SW480 (cell line): ENCODE results near the gene ETFBKMT.

Experiments used
- DNase-seq: peaks from one replicate; pipeline ENCODE4 v3.0.0-alpha.2; 2016; ENCODE audit warnings: low spot score

Gene ETFBKMT, protein sequence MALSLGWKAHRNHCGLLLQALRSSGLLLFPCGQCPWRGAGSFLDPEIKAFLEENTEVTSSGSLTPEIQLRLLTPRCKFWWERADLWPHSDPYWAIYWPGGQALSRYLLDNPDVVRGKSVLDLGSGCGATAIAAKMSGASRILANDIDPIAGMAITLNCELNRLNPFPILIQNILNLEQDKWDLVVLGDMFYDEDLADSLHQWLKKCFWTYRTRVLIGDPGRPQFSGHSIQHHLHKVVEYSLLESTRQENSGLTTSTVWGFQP

DNA sequence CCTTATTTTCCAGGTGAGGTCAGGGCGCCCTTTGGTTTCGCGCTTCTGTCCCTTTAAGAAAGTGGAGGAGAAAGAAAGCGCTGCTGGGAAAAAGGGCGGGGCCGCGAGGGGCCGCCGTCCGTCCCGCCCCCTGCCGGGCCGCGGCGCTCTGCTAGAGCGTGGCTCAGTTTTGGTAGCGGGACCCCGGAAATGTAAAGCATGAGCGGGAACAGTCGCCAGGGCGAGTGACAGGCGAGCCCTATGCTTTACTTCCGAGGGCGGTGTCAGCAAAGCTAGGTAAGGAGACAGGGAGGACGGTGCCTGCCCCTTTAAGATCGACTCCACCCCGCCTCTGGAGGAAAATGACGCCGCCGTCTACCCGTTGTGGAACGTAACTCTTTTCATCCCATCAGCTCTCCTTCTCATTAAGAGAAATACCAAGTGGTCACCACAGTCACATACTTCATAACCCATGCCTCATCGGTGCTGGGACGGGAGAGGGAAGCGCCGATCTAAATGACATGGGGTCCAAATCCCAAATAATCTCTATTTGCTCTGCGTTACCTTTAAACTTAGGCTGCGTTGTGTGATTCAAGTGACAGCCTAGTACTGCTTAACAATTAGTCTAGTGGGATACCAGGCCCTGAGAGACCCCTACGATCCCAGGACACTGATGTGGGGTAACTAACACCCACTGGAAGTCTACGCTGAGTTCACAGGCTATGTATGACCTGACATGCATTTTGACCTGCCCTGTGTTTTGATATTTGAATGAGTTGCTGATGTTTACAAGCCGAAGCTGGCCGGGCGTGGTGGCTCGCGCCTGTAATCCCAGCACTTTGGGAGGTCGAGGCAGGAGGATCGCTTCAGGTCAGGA lies at the start of gene ETFBKMT:
Gene ETFBKMT (plus strand): TSS at position 602 of the 856 bp plus-strand sequence. CDS start 2,266 bp downstream, outside the sequence.
- peak; percentile 99 for DNase-seq

DNA sequence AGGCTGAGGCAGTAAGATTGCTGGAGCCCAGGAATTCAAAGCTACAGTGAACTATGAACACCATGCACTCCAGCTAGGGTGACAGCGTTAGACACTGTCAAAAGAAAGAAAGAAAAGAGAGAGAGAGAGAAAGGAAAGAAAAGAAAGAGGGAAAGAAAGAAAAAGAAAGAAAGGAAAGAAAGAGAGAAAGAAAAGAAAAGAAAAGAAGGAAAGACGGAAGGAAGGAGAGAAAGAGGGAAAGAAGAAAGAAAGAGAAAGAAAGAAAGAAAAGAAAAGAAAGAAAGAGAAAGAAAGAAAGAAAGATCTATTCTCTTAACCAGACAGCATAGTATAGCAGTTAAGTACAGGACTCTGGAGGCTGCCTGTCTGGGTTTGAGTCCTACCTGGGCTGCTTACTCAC lies 46.7 kb upstream of the ETFBKMT start:
- DNase-seq = no peak

DNA sequence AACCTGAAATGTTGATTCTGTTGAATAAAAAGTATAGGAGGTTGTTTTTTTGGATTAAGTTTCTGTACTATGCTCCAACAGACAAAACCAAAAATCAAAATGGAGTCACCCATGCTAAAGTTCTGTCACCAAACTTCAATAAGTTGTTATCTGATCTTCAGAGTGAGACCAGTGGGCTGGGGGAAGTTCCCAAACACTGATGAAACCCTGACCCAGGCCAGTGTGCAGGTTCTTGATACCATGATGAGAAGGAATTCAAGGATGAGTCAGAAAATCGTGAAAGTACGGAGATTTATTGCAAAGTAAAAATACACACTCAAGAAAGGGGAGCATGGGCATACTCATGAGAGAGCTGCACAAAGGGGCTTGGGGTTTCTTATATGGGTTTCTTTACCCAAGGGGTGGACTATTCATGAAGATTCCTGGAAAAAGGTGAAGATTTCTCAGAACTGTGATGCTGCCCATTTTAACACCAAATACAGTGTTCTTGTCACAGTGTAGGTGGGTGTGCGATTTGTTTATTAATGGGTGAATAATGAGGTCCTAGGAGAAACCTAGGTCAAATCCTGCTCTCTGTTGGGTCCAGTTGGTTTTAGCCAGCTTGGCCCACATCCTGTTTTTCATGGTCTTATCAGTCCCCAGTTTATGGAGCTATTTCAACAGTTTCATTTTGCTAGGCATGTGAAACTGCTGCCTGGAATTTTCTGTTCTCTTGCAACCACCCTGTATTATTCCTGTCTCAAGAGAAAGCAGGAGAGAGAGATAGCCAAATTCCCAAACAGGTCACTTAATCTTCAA lies 41.1 kb upstream of the ETFBKMT start:
- DNase-seq = no peak

DNA sequence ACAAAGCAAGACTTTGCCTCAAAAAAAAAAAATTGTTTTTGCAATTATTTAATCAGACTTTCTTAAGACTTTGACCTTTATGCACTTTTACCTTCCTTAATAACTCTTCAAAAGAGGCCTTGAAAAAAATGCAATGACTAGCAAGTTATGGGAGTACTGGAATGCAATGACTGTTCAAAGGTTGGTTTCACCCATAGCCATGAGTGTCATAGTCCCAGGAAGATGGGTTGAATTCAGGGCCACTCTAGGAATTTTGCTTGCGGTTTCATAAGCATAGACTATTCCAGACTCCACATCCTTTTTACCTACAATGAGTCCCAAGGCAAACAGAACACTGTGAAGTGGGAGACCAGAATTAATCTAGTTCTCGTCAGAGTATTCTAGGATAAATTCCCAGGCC lies 39.2 kb upstream of the ETFBKMT start:
- DNase-seq = peak; percentile 37

DNA sequence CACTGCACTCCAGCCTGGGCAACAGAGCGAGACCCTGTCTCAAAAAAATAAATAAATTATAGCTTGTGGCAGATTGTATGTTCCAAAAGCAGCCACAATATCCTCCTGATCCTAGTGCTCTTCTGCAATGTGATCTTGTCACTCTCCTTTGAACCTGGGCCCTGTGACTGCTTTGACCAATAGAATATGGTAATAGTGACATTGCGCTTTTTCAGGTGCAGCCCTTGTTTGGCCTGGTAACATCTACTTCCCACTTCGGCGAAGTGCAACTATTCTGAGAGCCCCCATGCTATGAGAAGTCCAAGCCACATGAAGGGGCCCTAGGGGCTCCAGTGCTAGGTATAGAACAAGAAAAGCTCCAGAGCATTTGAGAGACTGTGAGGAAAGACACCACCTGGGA lies 37.5 kb upstream of the ETFBKMT start:
- DNase-seq = no peak

DNA sequence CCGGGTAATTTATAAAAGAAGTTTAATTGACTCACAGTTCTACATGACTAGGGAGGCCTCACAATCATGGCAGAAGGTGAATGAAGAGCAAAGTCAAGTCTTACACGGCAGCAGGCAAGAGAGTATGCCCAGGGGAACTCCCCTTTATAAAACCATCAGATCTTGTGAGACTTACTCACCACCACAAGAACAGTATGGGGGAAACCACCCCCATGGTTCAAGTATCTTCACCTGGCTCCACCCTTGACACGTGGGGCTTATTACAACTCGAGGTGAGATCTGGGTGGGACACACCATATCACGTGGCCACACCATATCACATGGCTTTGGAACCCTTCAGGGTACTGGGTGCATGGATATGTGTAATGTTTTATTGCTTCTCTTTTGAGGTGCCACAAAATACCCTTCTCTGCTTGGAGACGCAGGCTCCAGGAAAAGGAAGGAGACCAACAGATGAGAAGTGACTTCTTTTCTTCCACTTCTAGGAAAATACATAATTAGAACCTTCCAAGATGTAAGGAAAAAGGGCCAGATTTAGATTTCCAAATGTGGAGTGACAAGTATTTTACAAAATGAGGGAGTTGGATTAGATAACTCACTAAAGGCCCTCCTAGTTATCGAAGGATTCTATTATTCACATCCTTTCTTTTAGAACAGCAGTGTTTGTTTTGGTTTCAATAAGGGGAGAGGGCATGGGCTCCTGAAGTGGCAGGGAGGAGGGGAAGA lies 33.1 kb upstream of the ETFBKMT start:
- DNase-seq = no peak

DNA sequence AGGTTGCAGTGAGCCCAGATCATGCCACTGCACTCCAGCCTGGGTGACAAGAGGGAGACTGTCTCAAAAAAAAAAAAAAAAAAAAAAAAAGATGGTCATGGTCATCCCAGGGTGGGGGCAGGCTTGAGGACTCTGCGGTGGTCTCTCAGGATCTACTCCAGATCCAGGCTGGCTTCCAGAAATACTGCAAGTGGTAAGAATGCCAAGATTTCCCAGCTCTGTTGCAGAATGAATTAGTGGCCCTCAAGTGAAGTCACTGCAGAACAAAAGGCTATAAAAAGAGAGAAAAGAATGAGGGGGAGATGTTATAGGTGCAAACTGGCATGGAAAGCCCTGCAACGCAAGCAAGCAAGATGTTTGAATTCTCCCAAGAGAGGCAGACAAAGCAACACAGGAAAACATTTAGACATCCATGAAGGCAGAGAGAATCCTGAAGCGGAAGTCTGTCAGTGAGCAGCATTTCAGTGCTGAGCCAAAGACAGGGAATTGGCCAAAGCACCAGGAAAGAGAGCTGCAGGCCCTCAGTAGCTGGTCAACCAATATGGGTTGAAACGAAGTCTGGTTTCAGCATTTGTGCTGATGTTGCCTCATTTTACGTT lies 31.9 kb upstream of the ETFBKMT start:
- no peak for DNase-seq

DNA sequence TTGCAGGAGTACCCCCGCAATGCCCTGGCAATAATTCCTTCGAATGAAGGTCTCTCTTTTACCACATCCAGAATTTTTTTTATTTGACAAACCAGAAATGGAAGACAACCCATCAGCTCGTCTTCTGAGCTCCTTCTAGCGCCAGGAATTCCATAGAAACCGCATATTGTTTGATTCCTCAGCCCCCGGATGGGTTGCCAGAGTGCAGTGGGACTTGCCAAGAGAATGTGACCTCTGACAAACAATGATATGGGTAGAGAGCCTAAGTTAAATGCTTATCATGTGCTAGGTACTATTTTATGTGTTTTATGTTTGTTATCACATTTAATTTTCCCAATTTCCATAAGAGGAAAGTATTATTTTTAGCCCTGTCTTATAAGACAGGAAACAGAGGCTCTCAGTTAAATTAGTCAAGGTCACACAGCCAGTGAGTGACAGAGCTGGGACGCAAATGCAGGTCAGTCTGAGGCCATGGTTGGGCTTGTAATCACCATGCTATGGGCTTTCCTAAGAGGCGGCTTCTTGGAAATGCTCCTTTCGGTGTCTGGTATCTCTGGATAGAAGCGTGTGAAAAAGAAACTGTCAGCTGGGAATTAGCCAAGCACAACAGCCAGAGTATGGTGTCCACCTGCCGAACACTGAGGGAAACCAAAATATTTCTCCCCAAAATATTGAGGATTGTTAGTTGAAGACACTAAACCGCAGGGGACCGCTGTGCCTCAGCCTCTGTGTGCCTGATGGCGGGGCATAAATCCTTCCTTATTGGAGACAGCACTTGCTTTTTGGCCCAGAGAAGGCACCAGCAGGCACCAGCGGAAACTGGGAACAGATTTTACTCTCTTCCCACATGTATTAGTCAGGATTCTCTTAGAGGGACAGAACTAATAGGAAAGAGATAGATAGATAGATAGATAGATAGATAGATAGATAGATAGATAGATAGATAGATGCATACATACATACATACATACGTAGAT lies 29.4 kb upstream of the ETFBKMT start:
- no peak for DNase-seq

DNA sequence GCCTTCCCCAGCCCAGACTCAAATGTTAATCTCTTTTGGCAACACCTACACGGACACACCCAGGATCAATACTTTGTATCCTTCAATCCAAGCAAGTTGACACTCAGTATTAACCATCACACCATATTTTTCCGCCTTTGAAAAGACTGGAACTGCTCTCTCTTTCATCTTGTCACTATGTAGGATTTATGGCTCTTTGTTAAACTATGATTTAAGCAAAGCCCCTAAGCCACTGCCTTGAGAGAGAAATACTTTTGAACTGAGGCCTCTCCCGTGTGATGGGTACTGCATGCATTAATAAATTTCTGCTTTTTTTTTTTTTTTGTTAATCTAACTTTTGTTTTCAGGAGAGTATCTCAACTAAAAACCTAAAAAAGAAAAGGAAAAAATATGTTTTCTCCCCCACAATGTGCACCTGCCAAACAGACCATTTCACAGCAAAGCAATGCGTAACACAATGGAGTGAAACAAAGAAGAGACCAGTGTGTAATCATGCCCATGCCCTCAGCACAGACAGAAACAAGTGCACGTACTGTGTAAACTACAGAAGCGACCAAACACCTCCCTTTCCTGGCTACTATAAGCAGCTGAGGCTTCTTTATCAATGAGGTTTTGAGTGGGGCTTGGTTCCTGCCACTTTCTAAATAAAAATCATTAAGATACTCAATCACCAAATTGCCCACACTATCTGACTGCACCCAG lies 28.3 kb upstream of the ETFBKMT start:
- DNase-seq = no peak

DNA sequence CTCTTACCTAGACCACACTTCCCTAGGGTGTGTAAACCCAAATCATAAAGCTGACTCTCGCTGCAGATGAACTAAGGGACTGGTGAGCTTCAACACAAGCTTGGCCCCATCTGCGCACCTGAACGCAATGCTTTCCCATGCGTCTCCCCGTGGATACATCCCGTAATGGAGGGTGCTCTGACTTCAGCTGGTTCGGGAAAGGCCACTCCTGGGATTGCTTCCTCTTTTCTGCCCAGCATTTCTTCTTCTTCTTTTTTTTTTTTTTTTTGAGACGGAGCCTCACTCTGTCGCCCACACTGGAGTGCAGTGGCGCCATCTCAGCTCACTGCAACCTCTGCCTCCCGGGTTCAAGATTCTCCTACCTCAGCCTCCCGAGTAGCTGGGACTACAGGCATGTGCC lies 27.7 kb upstream of the ETFBKMT start:
- no peak for DNase-seq

DNA sequence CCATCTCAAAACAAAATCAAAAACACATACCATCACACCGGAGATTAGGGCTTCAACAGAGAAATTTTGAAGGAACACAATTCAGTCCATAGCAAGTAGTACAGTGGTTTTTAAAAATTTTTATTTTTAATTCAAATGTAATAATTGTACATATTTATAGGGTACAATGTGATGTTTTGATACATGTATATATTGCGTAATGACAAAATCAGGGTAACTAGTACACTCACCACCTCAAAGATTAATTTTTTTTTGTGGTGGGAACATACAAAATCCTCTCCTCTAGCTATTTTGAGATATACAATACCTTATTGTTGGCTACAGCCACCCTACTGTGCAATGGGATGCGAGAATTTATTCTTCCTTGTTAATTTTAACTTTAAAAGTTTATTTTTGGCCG lies 26.0 kb upstream of the ETFBKMT start:
- no peak for DNase-seq

DNA sequence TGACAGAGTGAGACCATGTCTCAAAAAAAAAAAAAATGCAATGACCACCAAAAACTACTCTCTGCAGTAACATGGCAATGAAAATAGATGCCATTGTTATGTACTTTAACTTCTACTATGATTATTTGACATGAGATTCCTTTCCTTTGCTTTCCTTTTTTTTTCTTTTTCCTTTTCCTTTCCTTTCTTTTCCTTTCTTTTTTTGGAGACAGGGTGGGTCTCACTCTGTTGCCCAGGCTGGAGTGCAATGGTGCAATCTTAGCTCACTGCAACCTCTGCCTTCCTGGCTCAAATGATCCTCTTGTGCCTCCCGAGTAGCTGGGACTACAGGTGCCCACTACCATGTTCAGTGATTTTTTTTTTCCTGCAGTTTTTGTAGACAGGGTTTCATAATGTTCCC lies 24.9 kb upstream of the ETFBKMT start:
- DNase-seq = no peak

DNA sequence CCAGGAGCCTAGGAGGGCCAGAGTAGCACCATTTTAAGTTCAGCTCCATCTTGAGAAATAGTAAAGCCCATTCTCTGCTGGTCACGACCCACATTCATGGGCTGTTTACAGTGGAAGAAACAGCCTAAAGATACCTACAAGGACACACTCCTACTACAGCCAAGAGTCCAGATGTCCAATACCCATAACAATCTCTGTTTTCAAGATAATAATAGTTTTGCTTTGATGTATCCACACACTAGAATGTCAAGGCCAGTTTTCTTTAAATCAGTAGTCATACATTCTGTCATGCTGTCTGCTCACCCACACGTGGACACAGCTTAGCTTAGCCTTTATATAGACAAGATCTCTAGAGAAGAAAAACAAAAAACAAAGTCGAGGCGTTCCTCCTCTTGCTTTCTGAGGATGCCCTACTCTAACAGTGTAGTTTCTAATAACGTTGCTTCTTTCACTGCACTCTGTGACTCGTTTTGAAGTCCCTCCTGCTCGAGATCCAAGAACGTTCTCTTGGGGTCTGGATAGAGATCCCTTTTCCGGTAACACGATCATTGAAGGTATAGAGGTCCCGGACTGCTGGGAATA lies 17.9 kb upstream of the ETFBKMT start:
- no peak for DNase-seq

DNA sequence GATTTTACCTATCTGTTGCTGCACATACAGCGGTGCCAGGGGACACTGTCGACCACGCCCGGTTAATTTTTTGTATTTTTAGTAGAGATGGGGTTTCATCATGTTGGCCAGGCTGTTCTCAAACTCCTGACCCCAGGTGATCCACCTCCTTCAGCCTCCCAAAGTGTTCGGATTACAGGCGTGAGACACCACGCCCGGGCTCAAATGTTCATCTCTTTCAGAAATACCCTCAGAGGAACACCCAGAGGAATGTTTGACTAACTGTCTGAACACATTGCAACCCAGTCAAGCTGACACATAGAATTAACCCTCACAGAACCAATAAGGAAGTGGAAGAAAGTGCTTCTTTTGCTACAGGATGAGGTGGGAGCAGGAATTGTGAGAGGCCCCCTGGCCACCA lies 15.0 kb upstream of the ETFBKMT start:
- no peak for DNase-seq

DNA sequence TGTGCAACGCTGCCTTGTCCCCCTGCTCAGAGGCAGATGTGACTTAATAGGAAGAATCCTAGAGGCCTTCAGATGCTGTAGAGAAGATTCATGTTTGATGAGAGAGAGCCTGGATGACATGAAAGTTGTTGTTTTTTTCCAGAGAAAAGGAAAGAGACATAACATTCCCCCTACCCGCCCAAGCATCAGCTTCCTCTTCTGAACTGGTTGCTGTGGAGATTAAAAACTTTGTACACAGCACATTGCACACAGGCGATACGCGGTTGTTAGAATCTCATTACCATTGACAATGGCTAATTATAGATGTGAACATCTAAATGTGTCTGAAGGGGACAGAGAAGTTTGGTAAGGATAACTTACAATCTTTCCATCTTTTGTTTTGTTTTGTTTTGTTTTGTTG lies 13.6 kb upstream of the ETFBKMT start:
- no peak for DNase-seq

DNA sequence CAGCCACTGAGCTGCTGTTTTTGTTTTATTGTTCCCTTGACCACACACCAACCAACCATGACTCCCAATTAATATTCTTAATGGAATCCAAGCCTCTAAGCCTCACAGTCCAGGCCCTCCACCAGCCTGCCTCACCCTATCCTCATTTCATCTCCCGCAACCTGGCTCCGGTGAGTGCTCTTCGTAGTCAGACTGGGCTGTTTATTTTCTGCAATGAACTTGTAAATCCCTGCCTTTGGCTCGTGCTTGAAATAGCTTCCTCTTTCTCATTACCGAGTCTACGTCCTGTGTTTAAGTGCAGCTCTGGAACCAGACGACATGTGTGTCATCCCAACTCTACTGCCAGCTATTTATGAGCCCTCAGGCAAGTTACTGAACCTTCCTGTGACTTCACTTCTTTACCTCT lies 12.4 kb upstream of the ETFBKMT start:
- DNase-seq = no peak

DNA sequence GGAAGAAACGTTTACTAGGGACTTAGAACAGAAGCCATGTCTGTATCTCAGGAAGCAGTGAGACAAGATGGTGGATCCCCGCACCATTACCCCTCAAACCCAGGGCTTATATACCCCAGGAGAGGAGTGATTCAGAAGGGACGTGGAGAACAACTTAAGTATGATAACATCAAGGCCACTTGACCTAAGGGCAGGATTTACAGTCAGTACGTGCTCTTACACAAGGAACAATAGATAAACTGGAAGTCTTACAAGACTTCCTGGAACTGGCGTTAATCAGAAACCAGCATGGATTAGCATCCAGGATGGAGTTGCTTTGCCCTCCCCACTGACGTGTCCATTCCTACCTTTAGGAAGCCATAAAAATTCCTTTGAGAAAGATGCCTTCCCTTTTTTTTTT lies 8.6 kb upstream of the ETFBKMT start:
- no peak for DNase-seq

DNA sequence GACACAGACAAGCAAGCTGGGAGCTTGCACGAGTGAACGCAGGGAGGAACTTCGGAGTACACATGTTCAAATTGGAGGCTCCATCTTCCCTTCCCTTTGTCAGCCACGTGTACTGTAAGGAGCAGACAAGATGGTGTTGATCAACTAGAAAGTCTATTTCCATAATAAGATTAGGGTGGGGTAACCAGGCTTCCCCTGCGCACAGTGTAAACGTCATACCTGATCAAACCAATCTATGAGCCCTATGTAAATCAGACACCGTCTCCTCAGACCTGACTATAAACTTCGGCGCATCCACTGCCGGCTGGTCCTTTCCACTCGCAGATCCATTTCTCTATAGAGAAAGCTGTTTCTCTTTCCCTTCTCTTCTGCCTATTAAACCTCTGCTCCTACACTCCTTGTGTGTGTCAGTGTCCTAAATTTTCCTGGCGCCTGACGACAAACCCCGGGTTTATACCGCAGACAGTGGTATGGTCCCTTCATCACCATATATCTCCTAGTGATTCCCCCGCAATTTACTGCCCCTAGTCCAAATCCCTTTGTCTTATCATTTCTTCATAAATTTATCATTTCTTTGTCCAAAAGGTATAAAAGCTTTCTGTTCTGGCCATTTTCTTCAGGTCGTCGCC lies 7.5 kb upstream of the ETFBKMT start:
- no peak for DNase-seq

DNA sequence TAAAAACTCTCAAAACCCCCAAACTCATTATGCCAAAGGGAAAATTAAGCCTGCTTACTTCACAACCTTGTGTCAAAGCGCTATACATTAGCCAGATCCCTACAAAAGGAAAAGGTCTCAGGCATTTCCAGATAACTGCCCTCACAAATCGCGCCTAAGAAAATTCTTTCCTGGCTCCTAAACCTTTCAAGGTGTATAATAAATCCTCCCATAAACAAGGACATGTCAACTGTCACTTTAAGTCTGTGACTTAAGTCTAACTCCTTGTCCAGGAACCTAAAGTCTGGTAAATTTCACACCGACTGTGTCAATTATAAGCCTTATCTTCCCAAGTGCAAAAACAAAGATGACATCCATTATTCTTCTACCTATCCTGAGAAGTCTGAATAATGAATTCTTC lies 4.3 kb upstream of the ETFBKMT start:
- DNase-seq = no peak
